MV-4-11 (cell line): ENCODE data around the gene DRC3.
"Not testable (repeated sequence)": the region's sequence is repeated elsewhere in the genome, so short reads cannot be mapped to it uniquely, and the experiment has no call there.

Experiments
- DNase-seq: peaks from one replicate; lab custom pipeline; 2025; lab: John Stamatoyannopoulos, UW

DRC3 gene

DNA sequence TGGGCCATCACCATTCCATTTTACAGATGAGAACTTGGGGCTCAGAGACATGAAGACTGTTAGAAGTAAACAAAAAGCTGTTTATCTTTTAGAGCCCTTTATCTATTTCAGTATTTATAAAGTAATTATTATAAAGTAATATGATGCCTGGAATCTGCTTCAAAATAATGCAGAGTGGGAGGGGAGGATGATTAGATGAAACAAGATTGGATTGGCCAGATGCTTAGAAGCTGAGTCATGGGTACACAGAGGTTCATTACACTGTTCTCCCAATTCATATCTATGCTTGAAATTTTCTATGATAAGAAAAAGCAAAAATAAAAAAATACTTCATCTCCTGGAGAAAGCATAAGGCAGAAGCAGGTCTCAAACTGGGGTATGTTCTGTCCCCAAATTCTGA is 29.8 kb upstream of the DRC3 start:
- DNase-seq = no peak

DNA sequence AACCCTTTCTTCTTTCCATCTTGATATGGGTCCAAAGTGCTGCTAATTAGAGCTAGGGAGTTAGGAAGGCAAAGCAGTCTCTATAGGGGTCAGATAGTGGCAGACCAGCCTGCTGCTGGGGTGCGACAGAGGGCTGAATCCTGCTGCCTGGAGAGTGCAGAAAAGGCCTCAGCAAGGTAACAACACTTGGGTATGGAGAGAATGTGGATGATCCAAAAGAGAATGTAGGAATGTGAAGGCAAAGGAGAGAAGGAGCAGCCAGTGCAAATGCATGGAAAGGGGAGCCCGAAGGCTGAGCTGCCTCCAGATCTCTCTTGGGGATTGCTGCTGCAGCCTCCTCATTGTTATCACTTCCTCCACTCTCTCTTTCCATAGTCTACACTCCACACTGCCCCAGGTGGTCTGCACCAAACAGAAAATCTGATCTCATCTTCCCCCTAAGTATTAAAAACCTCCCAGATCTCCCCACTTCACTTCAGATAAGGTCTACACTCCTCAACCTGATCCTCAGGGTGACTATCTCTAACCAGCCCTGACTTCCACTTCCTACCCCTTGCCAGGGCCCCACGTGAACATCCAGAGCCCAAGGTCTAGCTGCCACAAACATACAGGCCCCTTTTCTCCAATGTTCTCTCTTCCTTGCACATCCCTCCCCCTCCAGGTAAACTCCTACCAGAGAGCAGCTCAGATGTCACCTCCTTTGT is 29.2 kb upstream of the DRC3 start:
- DNase-seq = no peak

DNA sequence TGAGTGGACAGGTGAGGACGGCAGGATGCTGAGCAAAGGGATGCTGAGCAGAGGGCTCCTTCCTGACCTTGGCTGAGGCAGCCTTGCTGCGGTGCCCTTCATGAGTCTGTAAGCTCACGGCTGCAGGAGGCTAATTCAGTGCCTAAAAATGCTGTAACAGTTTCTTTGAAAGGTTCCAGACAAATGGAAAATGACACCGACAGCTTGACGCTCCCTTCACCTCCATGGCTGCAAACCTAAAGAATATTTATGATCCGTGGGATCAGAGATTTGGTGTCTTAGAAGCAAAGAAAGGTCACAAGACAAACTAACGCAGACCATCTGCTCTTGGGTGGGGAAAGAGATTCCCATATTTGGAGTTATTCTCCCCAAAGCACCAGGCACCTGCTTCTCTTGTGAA is 28.4 kb upstream of the DRC3 start:
- DNase-seq = no peak

DNA sequence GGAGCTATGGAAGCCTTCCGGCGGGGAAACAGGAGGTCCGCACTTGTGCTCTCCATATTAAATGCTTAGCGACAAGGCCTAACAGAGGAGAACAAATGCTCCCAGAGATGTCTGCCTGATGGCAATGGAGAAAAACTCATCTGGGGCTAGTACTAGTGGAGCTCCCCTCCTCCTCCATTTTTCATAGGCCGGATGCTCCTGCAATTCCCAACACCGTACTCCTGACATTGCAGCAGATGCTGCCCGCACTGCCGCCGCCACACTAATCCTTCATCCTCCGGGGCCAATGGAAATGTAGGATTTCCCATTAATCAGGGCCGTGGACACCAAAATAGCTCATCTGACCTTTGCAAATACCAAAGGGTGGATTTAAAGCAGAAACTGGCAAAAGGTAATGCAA is 27.9 kb upstream of the DRC3 start:
- DNase-seq = no peak

DNA sequence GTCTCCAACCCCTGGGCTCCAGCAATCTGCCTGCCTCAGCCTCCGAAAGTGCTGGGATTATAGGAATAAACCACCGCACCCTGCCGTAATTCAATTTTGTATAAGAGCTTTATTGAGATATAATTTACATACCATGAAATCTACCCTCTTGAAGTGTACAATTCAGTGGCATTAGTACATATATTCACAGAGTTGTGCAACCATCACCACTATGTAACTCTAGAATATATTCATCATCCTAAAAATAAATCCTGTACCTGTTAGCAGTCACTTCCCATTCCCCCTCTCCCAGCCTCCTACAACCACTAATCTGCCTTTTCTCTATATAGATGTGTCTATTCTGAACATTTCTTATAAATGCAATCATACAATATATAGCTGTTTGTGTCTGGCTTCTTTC is 26.6 kb upstream of the DRC3 start:
- no peak for DNase-seq

DNA sequence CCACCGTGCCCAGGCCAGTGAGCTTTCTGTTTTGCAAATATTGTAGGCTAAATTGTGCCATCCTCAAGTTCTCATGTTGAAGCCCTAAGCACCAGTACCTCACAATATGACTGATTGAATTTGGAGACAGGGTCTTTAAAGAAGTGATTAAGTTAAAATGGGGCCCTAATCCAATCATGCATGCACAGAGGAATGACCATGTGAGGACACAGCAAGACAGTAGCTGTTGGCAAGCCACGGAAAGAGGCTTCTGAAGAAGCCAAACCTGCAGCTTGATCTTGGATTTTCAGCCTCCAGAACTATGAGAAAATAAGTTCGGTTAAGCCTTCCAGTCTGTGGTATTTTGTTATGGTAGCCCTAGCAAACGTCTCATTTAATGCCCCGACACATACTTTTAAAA is 25.4 kb upstream of the DRC3 start:
- no peak for DNase-seq

DNA sequence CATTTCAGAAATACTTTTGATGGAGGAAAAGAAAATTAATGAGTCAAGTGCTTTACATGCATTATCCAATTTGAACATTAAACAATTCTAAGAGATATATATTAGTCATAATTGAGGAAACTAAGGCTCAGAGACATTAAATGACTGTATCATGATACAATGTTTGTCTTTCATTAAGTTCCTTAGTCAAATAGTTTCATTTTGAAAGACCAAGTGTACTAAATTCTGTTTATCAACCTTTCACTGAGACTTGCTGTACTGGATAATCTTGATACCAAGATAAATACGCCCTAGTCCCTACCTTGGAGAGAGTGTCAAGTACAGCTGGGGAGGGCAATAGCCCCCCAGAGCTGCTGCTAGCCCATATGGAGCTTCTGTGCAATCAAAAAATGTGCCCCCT is 24.7 kb upstream of the DRC3 start:
- no peak for DNase-seq

DNA sequence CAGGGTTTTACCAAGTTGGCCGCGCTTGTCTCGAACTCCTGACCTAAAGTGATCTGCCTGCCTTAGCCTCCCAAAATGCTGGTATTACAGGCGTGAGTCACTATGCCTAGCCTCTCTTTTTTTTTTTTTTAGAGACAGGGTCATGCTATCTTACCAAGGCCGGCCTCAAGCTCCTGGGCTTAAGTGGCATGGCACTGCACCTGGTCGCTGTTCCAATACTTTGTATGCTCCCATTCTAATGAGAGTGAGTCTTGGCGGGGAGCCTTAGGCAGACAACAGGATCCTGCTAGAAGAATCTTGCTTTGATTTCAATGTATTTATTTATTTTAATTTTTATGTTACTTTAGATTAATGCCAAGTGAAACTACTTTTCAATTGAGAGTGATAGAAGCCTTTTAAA is 22.3 kb upstream of the DRC3 start:
- no peak for DNase-seq

DNA sequence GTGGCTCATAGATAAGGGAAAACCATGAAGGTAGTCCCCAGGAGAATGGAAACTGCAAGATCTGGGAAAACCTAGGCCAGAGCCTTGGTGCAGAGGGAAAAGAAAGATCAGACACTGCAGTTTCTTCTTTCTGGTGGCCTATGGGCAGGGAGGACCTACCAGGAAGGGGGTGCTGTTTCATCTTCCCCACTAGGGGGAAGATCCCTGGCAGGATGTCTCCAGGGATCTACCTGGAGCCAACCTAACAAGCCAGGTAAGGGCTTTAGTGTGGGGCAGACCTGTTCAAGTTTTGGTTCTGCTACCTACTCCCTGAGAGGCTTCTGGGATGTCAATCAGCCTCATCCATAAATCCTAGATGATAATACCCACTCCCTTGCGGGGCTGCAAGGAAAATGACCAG is 21.9 kb upstream of the DRC3 start:
- DNase-seq = no peak

DNA sequence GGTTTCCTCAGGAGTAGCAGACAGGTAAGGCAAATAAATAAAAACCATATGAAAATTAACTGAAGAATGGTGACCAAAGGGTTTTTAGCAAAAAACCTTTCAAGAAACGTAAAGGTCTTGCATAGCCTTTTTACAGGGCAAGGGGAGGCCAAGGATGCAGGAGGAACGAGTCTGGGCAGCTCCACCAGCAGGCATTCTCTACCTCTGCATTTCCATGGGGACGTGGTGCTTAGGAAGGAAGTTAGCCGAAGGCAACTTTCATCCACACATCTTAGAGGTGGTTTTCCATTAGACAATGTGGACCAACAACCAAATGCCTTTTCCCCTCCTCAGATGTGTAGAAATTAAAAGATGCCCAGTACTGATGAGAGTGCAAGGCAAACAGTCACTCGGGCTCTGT is 21.1 kb upstream of the DRC3 start:
- DNase-seq = no peak

DNA sequence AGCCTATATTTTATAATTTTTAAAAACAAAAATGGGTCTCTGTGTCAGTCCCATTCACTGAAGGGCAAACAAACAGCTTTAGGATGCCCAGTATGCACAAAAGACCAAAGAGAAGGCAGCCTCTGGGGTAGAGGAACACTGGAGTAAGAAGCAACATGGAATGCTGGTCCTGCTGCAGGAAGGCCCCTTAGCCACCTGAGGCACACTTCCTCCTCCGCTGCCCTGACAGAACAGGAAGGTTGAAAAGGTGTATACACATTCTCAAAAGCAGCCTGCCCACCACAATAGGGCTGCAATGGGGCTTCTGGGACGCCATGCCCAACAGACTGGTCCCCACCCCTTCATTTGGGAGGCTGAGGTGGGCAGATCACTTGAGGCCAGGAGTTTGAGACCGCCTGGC is 20.0 kb upstream of the DRC3 start:
- DNase-seq = no peak

DNA sequence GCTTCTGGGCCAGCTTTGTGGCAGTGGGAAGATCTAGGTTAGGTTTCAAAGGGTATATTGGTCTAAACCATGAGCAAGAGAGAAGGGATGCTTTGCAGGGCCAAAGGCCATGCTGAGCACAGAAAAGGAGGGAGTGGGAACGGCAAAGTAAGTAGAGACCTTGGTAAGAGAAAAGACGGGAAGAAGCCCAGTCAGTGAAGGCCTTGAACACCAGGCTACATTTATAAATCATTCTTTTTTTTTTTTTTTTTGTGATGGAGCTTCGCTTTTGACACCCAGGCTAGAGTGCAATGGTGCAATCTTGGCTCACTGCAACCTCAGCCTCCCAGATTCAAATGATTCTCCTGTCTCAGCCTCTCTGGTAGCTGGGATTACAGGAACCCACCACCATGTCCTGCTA is 18.6 kb upstream of the DRC3 start:
- DNase-seq = no peak

DNA sequence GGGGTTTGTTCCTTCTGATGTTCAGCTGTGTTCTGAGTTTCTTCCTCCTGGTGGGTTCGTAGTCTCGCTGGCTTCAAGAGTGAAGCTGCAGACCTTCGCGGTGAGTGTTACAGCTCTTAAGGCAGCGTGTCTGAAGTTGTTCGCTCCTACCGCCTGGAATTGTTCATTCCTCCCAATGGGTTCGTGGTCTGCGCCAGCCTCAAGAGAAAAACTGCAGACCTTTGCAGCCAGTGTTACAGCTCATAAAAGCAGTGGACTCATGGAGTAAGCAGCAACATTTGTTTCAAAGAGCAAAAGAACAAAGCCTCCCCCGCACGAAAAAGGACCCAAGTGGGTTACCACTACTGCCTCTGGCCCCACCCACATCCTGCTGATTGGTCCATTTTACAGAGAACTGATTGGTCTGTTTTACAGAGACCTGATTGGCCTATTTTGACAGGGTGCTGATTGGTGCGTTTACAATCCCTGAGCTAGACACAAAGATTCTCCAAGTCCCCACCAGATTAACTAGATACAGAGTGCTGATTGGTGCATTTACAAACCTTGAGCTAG is 16.8 kb upstream of the DRC3 start:
- DNase-seq = not testable (repeated sequence)

DNA sequence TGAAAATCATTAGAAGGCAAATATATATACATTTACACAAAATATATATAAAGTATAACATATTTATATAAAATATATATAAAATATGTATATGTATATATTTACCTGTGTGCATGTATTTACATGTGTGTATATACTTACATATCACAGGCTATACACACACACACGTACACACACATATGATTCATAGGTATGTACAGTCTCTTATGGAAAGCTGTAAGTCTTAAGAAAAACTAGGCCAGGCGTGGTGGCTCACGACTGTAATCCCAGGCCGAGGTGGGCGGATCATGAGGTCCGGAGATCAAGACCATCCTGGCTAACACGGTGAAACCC is 15.1 kb upstream of the DRC3 start:
- no peak for DNase-seq

DNA sequence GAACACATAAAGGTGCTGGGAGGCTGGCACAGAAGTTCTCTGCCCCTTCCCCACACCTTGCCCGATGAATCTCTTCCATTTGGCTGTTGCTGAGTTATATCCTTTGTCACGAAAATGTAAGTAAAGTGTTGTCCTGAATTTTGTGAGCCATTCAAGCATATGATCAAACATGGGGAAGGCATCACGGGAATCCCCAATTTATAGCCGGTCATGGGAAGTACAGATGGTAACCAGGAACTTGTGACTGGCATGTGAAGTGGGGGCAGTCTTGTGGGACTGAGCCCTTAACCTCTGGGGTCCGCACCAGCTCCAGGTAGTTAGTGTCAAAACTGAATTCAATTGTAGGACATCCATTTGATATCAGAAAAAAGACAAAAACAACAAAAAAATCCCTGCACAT is 13.7 kb upstream of the DRC3 start:
- no peak for DNase-seq

DNA sequence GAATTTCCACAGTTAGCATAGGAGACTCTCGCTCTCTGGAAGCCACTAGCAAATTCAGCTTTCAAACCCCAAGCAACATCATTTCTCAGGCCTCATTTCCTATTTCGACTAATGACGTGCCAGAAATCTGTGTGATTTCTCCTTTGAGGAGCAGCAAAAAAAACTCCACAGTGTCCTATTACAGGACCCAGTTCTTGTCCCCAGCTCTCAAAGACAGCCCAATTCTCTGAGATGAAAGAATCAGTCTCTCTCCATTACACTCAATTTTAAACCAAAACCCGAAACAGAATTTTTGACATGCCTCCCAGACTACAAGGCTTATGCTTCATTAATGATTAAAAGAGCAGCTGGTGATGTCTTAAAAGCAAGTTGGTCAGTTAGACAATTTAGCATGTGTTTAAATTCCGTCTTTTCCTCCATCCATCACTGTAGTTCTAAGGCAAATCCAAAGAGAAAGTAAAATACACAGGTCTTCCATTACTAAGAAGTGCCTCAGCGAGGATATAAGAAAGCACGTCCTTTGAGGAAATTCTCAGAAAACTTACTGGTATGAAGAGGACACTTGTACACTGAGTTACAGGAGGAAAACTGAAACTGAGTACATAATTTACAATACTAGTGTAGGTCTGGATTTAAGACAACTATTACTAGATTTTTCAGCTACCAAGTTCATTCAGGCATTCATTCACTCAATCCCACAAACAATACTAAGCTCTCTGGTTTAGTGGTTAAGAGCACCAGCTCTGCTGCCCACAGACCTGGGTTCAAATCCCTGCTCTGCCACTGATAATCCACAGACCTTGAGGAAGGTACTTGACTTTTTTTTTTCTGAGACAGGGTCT is 12.9 kb upstream of the DRC3 start:
- DNase-seq = no peak

DNA sequence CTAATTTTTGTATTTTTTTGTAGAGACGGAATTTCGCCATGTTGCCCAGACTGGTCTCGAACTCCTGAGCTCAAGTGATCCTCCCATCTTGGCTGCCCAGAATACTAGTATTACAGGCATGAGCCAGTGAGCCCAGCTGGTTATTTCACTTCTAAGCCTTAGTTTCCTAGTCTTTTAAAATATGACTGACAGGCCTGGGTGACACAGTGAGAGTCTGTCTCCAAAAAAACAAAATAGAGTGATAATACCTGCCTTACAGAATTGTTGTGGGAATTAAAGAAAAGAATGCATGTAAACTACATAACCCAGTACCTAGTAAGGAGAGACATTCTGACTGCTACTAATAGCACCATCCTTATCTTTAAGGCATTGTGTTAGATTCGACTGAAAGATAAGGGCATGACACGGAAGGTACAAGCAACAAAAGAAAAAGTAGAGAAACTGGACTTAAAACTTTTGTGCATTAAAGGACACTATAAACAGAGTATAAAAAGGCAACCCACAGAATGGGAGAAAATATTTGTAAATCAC is 12.1 kb upstream of the DRC3 start:
- no peak for DNase-seq

DNA sequence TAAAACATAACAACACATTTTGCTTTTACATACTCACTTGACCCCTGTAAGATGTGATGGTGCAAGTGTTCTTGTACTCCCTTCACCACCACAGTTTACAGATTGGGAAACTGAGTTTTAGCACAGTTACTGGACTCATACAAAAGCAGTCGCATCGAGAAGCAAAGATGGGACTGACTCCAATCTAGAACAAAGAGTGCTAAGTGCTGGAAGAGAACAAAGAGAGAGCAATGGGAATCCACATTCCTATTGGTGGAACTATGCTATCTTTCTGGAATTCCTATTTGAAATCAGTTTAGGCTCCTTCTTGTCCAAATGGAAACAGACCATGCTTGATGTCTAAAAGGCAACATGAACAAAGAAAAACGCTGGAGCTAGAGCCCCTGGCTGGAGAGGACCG is 9.6 kb upstream of the DRC3 start:
- no peak for DNase-seq

DNA sequence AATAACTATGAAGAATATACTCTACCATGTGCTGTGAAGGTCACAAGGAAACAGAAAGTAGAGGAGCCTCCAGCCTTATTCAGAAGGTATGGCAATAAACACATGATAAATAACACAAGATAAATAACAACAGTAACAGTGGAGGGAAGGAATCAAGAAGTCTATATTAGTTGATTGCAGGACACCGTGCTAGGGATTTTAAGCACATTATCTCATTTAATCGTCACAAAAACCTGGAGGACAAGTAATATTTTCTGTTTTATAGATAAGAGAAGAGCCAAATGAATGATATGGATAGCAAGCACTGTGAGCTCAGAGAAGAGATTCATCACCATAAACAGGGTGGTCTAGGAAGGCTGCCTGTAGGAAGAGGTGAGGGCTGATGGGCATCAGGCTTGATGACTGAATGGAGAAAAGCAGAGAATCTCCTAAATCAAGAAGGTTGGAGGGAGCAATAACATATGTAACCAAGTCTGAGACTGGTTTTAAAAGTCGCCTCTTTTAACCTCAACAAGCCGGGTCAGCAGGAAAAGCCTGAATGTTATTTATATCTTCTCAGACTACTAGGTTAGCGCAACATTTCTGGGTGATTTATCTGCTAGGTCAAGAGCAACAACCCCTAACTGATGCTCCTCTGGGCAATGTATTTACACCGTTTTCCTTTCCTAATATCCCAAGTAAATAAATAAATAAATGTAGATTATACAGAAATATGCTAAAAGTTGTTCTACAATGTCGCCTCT is 8.8 kb upstream of the DRC3 start:
- DNase-seq = no peak

DNA sequence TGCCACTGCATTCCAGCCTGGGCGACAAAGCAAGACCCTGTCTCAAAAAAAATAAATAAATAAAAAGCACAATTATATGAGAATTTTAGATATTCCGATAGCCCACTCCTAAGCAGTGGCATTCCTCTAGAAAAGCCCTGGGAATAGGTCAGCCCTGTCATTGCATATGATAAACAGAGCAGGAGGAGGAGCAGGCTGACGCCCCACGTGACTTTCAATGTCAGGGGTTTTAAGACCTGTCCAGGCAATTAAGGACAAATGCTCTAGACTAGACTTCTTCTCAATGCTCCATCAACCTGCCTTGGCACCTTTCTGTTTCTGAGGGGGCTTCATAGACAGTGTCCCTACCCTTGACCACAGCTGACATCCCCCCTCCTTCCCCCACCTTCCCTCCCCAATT is 8.0 kb upstream of the DRC3 start:
- no peak for DNase-seq

DNA sequence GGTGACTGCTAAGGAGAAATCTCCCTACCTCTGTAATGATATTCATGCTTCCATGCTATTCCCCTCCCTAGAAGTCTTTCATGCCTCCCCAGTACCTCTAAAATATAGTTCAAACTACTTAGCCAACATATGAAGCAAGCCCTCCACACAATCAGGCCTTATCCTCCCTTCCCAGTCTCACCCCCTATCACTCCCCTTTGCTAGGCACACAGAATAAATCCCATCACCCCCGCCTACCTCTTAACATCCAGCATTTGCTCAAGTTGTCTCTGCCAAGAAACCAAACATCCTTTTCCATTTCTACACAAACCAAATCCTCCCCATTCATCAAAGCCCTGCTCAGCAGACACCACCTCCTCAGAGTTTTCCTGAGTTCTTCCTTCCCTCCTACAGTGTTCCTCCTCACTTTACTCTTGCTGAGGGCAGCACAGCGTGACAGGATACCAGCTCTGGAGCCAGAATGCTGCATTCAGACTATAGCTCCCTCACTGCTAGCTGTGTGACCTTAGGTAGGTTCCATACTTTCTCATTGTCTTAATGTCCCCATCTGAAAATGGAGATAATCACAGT is 7.4 kb upstream of the DRC3 start:
- no peak for DNase-seq

DNA sequence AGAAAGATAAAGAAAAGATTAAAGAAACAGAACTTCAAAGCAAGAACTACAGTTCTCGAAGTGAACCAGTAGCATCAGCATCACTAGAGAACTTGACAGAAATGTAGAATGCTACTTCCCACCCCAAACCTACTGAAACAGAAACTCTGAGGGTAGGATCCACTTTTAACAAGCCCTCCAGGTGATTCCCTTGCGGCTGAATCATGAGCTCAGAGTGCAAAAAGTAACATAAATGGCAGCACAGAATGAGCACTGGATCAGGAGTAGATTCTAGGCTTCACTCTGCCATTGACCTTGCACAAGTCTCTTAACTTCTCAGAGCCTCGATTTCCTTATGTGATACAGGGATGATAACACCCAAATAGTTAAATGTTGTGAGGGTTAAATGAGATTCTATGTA is 6.3 kb upstream of the DRC3 start:
- DNase-seq = no peak
